HL-60/S4 (cell line): ENCODE results near the gene SALL4.
"Not testable (repeated sequence)": the region's sequence is repeated elsewhere in the genome, so short reads cannot be mapped to it uniquely, and the experiment has no call there.

Experiments used
- in situ Hi-C: fragments of 300-500 bp; cut with MboI; formaldehyde crosslinking; loops from 2 replicates; pipeline ENCODE4 v1.14.3; 2022; ENCODE audit warnings: low sequenced_read_pairs

Gene SALL4

DNA sequence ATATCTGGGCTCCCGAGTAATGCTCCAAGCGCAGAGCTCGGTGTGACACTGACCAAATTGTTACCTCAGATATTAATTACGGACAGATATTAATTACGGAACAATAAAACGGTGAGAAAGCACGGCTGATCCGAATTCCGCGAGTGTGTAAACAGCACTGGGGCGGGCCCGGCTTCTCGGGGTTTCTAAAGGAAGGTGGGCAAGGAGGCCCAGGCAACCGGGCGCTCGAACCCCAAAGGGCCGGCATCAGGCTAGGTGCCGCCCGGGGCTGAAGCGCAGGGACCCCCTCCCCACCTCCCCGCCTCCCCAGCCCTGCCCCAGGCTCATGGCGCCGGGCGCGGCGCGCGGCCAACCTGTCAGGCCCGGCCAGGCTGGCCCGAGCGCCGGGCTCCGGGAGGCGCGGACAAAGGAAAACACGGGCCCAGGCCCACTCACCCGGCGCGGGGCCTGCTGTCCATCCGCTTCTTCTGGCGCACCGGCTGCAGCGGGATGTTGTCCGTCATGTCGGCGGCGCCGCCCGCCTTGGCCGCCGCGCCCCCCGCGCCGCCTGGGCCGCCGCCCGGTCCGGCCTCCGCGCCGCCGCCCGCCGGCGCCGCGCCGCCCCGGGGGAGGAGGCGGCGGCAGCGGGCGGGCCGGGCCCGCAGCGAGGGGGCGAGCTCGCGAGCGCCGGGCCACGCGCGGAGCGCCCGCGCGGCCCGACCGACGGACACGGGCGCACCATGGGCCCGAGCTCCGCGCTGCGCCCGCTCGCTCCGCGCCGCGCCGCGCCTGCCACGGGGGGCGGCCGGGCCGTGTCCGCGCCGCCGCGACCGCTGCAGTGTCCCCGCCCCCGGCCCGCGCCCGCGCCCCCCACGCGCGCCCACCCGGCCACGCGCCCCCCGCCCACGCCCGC is 34.2 kb downstream of the SALL4 start, which contains the start of gene ATP9A:
ATP9A (minus strand) TSS at position 524 of the 892 bp plus-strand sequence; CDS start at position 503, 21 bp downstream.
- in situ Hi-C loops, result no loop called here

DNA sequence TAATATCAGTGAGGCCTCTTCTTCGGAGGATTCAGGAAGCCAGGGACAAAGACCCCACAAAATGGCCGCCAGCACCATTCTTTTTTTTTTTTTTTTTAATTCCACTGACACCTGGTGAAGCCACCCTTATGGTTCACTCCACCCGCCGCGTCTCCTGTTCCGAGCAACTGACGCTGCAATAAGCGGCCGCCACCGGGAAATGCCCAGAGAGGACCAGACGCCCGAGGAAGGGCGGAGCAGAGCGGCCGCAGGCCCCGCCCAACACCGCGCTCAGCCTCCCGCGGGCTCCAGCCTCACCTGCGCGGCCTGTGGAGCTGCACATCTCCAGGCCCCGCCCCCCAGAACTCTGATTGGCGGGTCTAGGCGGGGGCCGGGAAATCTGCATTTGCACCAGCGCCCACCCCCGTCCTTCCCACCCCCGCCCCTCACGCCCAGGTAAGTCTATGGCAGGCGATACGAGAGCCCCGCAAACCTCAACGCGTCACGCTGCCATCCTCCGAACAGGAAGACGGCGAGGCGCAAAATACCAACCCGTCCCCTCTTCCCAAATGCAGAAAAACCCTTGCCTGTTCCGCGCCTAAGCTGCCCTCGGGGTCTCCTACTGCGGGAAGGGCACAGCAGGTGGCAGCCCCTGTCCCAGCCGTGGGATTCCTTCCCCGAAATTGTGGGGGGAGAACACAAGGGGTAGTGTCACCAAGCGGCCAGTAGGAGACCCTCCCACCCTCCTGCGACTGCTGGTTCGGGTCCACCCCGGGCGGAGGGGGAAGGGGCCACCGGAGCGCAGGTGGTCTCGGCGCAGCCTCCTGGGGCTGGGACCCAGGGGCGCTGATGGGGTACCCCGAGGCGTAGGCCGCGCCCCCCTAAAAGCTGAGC is 35.1 kb downstream of the SALL4 start:
- in situ Hi-C loops, result no loop called here

DNA sequence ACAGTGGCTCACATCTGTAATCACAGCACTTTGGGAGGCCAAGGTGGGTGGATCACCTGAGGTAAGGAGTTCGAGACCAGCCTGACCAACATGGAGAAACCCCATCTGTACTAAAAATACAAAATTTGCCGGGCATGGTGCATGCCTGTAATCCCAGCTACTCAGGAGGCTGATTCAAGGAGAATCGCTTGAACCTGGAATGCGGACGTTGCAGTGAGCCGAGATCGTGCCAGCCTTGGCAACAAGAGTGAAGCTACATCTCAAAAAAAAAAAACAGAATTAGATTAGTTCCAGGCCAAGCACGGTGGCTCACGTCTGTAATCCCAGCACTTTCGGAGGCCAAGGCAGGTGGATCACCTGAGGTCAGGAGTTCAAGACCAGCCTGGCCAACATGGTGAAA is 36.9 kb downstream of the SALL4 start:
- in situ Hi-C loops, result not testable (repeated sequence)

DNA sequence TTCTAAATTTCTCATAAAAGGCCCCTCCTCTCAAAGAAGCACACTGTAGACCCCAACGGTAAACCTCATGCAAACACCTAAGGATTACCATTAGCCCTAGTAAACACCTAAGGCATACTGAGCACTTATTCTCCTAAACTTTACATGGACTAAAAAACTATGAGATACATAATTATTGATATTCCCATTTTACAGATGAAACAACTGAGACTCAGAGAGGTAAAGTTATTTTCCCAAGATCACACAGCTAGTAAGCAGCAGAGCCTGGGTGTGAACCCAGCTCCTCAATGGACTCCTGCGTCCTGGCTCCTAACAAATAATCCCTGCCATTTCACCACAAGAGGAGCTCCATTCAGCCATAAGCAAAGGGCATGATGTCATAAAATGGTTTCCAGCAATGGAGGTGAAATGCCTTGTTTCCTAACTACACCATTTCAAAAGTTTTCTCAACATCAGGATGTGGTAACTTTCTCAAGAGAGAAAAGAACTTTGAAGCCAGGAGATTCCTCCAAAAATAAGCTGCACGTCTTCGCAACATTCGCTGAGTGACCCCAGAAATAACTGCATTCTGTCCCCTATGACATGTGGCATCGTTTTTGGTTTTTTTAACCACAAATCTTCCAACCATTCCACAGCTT is 38.2 kb downstream of the SALL4 start:
- in situ Hi-C loops, result no loop called here

DNA sequence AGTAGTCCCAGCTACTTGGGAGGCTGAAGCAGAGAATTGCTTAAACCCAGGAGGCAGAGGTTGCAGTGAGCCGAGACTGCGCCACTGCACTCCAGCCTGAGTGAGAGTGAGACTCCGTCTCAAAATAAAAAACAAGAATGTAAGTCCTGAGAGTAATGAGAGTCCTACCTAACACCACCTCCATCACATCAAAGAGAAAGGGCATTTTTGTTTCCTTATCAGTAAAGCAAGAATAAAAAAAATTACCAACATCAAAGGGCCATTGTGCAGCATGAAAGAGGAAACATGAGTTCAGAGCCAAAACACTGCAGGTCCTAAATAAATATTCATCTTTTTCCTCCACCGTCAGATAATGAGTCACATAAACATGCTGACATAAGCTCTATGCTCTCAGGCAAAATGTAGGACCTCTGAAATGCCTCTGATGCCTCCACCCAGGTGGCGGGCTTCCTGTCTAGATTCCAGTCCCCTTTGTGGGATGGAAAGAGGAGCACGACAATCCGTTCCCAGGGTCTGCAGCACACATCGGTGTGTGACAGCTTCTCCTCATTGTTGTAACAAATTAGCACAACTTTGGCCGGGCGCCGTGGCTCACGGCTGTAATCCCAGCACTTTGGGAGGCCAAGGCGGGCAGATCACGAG is 41.3 kb downstream of the SALL4 start:
- in situ Hi-C loops, result no loop called here

DNA sequence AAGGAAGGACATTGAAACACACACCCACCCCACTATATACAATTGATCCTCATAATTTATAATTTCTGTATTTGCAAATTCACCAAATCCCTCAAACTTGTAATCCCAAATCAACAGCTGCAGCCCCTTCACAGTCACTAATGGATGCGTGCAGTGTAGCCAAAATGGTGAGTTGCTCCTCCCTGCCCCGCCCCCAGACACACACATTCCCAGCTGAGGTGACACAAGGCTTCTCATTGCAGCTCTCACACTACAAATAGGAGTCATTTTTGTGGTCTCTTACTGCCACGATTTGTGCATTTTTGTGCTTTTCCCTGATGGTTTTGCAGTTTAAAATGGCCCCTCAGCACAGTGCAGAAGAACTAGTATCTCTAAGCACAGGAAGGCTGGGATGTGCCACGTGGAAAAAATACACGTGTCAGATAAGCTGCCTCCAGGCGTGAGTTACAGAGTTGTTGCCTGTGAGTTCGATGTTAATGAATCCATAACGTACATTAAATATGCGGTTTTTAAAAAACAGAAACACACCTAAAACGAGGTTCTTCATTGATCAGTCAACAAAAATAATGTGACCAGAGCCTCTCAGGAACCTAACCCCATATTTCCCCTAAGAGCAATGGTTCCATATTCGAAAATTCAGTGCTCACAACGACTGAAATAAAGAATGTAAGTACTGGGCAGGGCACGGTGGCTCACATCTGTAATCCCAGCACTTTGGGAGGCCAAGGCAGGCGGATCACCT is 42.4 kb downstream of the SALL4 start:
- in situ Hi-C loops, result no loop called here

DNA sequence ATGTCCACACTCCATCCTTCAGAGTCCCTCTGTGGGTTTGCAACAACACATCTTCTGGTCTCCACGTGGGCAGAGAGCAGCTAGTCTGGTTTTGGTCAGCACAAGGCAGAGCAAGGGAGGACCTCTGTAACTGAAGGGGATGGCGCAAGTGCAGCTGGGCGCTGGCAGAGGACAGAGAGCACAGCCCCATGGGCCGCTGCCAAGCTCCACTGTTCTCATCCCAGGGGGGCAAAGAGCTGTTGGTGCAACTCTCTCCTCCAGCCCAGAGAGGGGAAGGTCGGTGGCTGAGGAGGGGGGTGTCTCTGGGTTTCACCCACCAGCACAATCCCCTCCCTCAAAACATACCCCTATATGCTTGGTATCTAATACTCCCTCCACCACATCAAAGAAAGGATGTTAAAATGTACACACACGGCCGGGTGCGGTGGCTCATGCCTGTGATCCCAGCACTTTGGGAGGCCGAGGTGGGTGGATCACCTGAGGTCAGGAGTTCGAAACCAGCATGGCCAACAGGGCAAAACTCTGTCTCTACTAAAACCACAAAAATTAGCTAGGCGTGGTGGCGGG is 43.3 kb downstream of the SALL4 start:
- in situ Hi-C loops, result no loop called here

DNA sequence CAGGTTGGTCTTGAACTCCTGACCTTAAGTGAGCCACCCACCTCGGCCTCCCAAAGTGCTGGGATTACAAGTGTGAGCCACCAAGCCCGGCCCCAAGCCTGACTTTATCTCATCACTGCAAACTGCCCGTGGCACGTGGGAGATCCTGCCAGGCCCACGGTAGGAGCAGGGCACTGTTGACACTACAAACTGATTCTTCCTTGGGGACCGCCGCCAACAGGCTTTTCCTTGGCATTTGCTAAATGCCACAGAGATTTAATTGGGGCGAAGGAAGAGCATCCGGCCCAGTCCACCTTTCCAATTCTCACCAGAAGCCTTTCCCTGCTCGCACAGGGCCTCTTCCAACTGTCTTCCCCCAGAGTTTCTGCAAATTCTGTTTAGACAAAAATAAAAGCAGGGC is 45.1 kb downstream of the SALL4 start:
- in situ Hi-C loops, result no loop called here

DNA sequence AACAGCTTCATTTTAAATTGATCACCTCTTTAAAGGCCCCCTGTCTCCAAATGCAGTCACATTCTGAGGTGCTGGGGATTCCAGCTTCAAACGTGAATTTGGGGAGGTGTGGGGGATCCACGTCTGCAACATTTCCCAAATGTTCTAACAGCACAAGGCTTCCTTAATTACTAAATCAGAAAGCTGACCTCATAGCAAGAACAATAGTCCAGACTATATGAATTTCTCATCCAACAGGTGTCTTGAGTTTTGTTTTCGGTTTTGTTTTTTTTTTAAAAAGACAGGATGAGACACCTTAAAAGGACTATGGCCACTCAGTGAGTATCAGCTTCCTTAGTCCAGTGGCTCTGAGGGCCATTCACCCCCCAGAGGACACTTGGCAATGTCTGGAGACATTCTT is 45.7 kb downstream of the SALL4 start:
- in situ Hi-C loops, result no loop called here

DNA sequence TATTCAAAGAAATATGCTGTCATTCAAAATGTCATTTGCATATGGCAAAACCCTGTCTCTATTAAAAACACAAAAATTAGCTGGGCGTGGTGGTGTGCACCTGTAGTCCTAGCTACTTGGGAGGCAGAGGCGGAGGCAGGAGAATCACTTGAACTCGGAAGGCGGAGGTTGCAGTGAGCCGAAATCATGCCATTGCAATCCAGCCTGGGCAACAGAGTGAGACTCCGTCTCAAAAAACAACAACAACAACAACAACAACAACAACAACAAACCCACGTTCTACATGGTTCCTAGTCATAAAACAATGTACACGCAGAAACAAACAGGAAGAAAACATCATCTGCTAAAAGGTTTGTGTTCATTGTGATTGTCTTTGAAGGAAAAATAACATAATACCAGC is 49.1 kb downstream of the SALL4 start:
- in situ Hi-C loops, result not testable (repeated sequence)

DNA sequence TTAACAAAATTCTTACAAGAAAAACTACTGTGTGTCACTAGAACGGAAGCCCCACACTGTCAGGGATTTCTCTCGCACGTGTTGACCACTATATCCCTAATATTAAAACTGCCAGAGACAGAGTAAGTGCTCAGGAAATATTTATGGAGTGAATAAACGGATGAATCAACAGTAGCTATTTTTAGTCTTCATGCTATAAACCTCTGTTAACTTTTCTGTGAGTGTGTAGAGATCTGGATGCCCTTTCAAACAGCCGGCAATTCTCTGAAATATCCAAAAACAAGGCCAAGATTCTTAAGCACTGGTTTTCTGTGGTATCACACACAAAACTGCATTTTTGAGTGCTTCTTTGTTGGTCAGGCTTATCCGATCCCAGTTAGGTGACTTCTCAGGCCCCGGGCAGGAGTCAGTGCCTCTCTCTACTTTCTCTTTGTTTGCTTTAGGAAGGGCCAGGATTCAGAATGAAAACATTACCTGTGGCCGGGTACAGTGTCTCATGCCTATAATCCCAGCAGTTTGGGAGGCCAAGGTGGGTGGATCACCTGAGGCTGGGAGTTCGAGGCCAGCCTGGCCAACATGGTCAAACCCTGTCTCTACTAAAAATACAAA is 49.9 kb downstream of the SALL4 start:
- in situ Hi-C loops, result no loop called here

DNA sequence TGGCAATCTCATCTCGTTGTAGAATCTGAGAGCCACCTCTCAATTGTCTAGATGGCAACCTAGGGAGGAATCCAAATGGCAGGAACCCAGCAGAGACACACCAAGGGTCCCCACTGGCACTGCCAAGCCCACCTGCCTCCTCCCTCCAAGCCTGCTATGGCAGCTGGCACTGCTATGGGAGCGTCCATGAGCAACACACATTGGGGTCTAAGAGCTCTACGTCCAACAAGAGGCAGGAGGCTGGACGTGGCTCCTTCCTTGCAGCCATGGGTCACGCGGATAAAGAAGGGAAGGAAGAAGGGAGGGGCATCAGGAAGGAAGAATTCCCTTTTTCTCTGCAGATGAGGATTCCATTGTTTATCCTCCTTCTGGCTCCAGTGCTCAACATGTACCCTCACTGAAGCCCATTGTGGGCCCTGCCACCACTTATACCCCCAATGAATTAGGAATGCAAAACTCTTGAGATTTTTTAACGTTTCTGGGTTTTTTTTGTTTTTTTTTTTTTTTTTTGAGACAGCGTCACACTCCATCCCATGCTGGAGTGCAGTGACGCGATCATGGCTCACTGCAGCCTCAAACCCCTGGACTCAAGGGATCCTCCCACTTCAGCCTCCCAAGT is 51.4 kb downstream of the SALL4 start:
- in situ Hi-C loops, result no loop called here

DNA sequence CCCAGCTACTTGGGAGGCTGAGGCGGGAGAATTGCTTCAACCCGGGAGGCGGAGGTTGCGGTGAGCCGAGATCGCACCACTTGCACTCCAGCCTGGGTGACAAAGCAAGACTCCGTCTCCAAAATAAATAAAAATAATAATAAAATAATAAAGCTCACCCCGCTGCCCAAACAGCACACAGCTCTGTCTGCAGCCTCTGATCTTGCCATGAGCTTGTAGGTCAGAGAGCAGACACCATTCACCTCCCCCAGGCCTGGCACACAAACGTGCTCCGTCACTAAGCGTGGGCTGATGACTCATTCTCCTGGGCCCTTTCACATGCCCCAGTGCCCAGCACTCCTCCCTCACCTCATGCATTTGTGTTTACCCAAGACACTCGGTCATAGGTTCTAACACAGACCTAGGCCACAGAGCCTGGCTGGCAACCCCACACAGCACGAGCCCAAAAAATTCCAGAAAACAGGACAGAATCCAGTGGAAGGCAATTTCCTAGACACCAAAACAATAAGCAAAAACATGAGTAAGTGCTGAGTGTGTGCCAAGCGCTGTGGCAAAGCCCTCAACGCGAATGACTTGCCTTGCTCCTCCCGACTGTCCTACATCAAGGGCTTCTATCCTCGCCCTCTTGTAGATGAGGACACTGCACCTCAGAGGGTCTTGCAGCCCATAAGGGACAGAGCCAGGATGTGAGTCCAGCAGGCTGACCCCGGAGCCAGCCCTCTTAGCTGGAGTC is 52.1 kb downstream of the SALL4 start:
- in situ Hi-C loops, result no loop called here

DNA sequence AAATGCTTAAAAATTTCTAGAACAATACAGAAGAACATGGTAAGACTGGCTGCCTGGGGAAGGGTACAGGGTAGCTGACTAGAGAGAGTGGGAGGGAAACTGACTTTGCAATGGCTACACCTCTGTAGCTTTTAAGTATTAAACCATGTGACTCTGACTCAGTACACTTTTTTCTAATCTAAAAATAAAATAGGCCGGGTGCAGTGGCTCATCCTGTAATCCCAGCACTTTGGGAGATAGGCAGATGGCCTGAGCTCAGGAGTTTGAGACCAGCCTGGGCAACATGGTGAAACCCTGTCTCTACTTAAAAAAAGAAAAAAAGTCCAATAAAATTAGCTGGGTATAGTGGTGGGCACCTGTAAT is 52.7 kb downstream of the SALL4 start:
- in situ Hi-C loops, result no loop called here

DNA sequence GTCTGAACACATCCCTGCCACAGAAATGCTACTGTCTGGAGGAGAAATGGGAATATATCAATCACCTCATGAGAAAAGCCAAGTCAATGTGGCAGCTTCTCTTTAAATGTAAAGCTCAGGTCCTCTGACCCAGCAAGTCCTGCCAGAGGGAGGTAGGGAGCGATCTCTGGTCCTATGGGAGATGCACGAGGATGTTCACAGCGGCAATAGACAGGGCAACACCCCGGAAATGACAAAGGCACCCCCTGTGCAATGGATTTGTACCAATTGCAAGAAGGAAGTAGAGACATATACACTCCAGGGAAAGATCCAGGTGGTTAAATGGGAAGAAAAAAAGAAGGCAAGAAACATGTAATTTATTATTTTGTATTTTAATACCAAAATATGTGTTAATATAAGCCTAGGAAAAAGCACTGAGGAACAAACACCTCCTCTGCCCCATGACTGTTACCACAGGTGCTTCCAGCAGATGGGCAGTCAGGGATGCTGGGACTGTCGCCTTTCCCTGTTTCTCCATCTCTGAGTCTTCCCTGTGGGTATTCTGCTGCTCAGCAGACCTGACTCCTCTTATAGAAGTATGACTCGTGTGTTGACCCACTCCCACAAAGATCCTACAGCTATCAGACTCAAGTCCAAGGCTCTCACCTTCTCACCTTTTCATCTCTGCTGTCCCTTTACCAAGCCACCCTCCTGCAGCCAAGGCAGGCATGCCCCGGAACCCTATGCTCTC is 55.0 kb downstream of the SALL4 start:
- in situ Hi-C loops, result no loop called here

DNA sequence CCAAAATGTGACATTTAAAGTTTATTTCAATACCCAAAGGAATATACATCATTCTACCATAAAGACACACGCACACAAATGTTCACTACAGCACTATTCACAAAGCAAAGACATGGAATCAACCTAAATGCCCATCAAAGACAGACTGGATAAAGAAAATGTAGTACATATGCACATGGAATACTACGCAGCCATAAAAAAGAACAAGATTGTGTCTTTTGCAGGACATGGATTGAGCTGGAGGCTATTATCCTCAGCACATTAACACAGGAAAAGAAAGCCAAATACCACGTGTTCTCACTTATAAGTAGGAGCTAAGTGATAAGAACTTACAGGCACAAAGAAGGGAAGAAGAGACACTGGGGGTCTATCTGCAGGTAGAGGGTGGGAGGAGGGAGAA is 56.5 kb downstream of the SALL4 start:
- in situ Hi-C loops, result no loop called here

DNA sequence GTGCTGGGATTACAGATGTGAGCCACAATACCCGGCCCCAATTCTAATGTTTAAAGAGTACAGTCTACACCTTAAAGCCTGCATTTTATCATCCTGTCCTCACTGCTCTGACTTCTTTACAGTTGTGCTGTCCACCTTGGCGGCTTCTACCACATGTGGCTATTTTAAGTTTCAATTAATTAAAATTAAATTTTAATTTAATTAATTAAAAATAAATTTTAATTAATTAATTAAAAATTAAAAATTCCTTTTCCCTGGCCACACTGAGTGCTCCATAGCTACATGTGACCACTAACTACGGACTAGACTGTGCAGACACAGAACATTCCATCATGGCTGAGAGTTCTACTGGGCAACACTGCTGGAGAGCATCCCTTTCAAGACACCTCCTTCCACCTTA is 61.5 kb downstream of the SALL4 start:
- in situ Hi-C loops, result no loop called here

DNA sequence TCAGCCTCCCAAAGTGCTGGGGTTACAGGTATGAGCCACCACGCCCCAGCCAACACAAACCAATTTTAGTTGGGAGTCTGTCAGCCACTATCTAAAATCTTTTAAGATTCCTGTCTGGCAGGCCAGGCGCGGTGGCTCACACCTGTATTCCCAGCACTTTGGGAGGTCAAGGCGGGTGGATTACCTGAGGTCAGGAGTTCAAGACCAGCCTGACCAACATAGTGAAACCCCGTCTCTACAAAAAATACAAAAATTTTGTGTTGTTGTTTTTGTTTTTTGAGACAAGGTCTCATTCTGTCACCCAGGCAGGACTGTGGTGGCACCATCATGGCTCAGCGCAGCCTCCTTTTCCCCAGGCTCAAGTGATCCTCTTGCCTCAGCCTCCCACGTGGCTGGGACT is 62.0 kb downstream of the SALL4 start:
- in situ Hi-C loops, result not testable (repeated sequence)
